GM21528 (cell line): ENCODE measurements around the gene PCDH10.

Source experiments
- ATAC-seq: cut with Tn5 transposase; IDR thresholded peaks from one replicate; pipeline ENCODE4 v1.9.1; 2021; ENCODE audit warnings: mild to moderate bottlenecking, moderate library complexity; ENCODE audit not compliant: unreplicated experiment, low FRiP score

Gene PCDH10

GRCh38 chr4:133150486-133151340, 1.6 kb downstream of the PCDH10 start:
- ATAC-seq = no peak

GRCh38 chr4:133151341-133151690, 2.2 kb downstream of the PCDH10 start:
- ATAC-seq = no peak

GRCh38 chr4:133151691-133152329, 2.7 kb downstream of the PCDH10 start:
- ATAC-seq = no peak

DNA sequence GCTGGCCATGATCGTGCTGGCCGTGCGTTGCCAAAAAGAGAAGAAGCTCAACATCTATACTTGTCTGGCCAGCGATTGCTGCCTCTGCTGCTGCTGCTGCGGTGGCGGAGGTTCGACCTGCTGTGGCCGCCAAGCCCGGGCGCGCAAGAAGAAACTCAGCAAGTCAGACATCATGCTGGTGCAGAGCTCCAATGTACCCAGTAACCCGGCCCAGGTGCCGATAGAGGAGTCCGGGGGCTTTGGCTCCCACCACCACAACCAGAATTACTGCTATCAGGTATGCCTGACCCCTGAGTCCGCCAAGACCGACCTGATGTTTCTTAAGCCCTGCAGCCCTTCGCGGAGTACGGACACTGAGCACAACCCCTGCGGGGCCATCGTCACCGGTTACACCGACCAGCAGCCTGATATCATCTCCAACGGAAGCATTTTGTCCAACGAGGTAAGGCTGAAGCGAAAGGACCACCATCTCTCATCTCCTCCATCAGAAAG, 3.3 kb downstream of the PCDH10 start:
- no peak for ATAC-seq

DNA sequence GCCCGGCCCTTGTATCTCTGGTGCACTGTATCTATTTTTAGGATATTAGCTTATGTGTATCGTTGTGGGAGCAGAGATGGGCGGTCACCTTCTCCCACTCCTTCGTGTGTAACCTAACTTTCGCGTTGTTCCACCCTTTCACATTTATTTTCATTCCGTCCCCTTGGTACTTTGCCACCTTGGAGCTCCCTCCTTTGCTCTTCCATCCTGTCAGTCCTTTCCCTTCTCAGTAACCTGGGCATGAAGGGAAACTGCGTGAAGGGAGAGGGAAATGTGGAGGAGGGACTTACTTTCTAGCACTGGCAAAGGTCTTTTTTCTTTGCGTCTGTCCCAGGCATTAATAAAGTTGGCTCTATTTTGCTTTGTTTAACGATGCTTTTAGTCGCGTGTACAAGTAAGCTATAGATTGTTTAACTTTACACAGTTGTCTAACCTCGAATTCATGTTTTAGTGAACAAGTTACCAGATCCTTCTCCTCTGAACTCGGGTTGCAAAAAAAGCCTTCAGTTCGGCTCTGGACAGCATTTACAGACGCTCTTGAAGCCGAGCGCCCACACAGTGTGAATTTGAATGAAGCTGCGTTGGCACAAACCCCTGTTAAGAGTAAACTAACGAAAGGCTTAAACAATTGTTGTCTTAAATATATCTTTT, 3.9 kb downstream of the PCDH10 start:
- no peak for ATAC-seq

DNA sequence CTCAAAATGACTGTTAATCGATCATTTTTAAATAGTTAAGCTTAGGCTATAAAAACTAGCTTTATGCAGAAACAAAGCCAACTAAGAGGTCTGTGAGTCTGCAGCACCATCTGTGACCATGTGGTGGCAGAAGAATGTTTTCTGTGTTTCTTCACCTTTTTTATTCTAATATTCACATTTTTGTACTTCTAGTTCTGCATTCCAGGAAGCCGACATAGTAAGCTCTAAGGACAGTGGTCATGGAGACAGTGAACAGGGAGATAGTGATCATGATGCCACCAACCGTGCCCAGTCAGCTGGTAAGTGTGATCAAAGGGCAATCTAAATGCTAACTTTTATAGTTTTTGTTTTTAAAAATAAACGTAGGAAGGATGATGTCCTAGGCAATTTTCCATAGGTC, 5.6 kb downstream of the PCDH10 start:
- ATAC-seq = no peak

GRCh38 chr4:133156096-133156495, 7.0 kb downstream of the PCDH10 start:
- no peak for ATAC-seq

GRCh38 chr4:133156556-133156955, 7.5 kb downstream of the PCDH10 start:
- ATAC-seq = no peak

DNA sequence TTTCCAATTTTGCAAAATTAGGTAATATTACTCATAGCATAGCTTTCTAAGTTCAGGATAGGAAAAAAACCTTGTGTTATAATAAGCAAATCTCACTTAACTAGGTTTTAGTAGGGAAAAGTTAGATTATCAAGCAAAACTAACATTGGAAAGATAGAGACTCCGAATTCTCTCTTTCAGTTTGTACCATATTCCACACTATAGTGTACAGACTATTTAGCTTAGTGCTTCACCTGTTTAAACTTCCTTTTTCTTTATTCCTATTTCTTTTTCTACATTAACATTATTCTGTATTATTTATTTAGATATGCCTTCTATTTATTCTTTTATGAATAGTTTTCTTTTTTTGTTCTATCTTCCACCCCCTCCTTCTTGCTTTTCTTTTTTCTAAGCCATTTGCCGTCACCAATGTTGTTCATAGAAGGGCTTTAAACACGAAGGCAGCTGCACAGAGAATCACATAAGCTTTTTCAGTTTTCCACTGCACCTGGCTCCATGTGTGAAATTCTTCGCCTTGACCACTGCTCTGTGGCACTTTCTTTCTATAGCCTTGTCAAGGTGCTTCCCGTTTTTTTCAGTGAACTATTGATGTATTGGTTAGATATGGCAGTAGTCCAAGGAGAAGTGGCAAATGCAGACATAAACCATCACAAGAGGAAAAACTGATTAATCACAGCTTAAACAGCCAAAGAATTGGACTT, 8.5 kb downstream of the PCDH10 start:
- ATAC-seq = no peak

- no peak for ATAC-seq
These were observed 11.8 kb downstream of the PCDH10 start for GRCh38 chr4:133160853-133161252.

DNA sequence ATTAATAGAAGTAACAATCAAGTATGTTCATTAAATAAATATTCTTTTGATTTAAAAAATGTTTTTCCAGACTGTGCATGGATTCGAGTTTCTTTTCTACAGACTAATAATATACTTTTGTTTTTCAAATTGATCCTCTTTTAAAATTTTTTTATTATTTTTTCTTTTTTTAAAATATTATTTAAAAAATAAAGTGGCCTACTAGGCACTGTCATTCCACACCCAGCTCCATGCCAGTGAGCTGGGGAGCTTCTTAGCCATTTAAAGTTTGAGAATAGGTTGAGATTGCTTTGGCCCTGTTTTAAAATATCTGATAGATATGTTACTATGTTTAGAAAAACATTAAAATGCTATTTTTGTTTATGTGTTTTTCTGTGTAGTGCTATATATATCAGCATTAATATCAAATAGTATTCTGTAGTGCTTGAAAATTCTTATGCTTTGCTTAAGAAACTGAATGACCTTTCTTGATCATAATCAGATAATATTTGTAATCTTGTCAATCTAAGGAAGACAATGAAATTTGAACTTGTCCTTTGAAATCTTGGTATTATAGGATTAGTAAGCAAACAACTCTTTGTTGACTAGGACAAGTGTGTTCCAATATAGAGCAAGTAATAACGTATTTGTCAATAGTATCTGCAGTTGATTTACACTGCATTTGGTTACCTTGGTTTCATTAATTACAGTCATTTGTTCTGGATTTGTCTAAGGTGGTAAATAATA, 12.6 kb downstream of the PCDH10 start:
- no peak for ATAC-seq

DNA sequence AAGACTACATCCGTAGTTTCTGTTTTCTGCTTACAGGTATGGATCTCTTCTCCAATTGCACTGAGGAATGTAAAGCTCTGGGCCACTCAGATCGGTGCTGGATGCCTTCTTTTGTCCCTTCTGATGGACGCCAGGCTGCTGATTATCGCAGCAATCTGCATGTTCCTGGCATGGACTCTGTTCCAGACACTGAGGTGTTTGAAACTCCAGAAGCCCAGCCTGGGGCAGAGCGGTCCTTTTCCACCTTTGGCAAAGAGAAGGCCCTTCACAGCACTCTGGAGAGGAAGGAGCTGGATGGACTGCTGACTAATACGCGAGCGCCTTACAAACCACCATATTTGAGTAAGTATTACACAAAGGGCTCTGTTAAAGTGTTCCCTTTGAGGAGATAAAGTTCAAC, 13.8 kb downstream of the PCDH10 start:
- ATAC-seq = no peak

- no peak for ATAC-seq
These were observed 29.9 kb downstream of the PCDH10 start for GRCh38 chr4:133178956-133179355.

- ATAC-seq = no peak
These were observed 37.1 kb downstream of the PCDH10 start for GRCh38 chr4:133186210-133186609.

- ATAC-seq = no peak
These were observed 37.8 kb downstream of the PCDH10 start for GRCh38 chr4:133186845-133187244.

- ATAC-seq = no peak
These were observed 39.5 kb downstream of the PCDH10 start for GRCh38 chr4:133188433-133189146.

DNA sequence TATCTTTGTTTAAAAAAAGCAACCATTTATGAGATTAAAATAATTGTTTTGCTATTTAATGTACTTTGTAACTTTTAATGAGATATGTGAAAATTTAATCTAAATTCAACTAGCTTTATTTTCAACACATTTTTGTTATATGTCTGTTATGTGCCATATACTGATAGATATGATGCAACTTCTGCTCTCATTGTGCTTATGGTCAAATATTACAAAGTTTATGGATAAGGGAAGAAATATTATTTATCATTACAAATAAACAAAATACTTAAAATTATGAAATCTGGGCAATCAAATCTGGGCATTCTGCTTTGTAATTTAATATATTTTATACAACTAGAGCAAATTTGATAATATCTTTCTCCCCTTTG, 40.0 kb downstream of the PCDH10 start:
- ATAC-seq = no peak

- no peak for ATAC-seq
These were observed 41.0 kb downstream of the PCDH10 start for GRCh38 chr4:133190098-133190497.

DNA sequence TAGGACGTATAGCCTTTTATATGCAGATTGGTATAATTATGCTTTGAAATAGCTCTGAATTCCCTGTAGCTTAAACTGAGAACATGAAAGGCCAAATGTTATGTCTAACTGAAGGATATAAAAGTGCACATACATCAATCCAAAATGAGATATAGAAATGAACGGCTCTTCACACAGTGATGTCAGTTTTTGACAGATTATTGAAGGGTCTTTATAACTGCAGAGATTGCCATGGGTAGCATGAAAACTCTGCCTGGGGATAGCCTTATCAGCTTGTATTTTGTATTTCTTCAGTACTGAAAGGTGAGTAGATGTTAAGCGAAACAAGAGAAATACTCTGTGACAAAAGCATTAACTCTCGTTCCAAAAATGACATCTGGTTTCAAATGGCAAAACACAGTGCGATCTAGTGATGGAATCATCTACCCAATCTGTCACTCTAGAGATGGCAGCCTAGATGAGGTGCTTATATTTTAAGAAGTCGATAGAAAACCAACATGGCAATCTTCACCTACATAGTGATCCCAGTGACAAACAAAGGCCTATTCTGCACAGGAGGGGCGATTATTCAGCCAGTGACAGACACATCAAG, 59.7 kb downstream of the PCDH10 start:
- no peak for ATAC-seq
